Endothelial cell of umbilical vein (primary cell): ENCODE data around the gene GNAS-AS1.

ENCODE experiments used
- EZH2 ChIP-seq: IDR thresholded peaks from 2 replicates; pipeline ENCODE4 v1.6.1; 2012; ENCODE audit warnings: borderline replicate concordance, low read depth, mild to moderate bottlenecking, moderate library complexity, low read length, inconsistent platforms; ENCODE audit not compliant: severe bottlenecking
- MAX ChIP-seq: IDR thresholded peaks from 2 replicates; pipeline ENCODE4 v1.6.1; 2011; ENCODE audit not compliant: insufficient read depth, insufficient read length
- POLR2A ChIP-seq: IDR thresholded peaks from 2 replicates; pipeline ENCODE4 v1.6.1; 2012; ENCODE audit warnings: low read depth, mild to moderate bottlenecking, control low read depth, low read length
- POLR2AphosphoS5 ChIP-seq: IDR thresholded peaks from 2 replicates; pipeline ENCODE4 v1.6.1; 2012; ENCODE audit warnings: low read depth, mild to moderate bottlenecking, control low read depth, low read length, moderate library complexity; ENCODE audit not compliant: insufficient read depth
- TF ChIP-seq, protein P1 (sequence below), 2 donors: IDR thresholded peaks; 1 replicate in 1 of 2; 2 replicates in 1 of 2; pipeline ENCODE4 v1.5.1; 2011; ENCODE audit warnings: low read length in 2 of 2, mild to moderate bottlenecking in 2 of 2, moderate library complexity in 2 of 2, control low read depth in 1 of 2, inconsistent platforms in 1 of 2, low read depth in 1 of 2; ENCODE audit not compliant: insufficient read depth in 1 of 2; ENCODE audit errors: extremely low read depth in 1 of 2

DNA sequence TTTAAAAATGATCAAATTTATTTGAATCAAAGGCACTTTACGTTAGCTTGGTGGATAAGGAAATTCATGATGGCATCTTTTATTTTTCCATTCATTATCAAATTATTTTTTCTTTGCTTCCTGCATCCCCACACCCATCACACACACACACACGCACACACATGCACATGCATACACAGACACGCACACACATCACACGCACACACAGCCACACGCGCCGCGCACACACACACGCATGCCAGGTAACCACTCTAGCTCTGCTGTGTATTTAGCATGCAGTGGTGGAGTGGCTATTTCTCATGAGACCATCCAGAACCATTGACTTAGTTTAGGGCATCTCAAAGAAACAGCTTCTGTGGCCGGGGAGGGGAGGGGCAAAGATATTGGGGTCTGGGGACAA lies 48.8 kb upstream of the GNAS-AS1 start:
- no peak for TF ChIP-seq POLR2AphosphoS5
- no peak for TF ChIP-seq EZH2
- TF ChIP-seq, protein P1, sequence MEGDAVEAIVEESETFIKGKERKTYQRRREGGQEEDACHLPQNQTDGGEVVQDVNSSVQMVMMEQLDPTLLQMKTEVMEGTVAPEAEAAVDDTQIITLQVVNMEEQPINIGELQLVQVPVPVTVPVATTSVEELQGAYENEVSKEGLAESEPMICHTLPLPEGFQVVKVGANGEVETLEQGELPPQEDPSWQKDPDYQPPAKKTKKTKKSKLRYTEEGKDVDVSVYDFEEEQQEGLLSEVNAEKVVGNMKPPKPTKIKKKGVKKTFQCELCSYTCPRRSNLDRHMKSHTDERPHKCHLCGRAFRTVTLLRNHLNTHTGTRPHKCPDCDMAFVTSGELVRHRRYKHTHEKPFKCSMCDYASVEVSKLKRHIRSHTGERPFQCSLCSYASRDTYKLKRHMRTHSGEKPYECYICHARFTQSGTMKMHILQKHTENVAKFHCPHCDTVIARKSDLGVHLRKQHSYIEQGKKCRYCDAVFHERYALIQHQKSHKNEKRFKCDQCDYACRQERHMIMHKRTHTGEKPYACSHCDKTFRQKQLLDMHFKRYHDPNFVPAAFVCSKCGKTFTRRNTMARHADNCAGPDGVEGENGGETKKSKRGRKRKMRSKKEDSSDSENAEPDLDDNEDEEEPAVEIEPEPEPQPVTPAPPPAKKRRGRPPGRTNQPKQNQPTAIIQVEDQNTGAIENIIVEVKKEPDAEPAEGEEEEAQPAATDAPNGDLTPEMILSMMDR (IDR thresholded peaks at IDR 0.05; ENCODE audit: extremely low read depth in 1 of 2, insufficient read depth in 1 of 2, low read depth in 1 of 2, low read length in 2 of 2): no peak
- TF ChIP-seq POLR2A: no peak
- no peak for TF ChIP-seq MAX
